HG03354 (cell line): ENCODE data around the gene IL25.
"Not testable (repeated sequence)": the region's sequence is repeated elsewhere in the genome, so short reads cannot be mapped to it uniquely, and the experiment has no call there.

ENCODE experiments used
- ATAC-seq: cut with Tn5 transposase; IDR thresholded peaks from one replicate; pipeline ENCODE4 v1.9.1; 2021; ENCODE audit warnings: mild to moderate bottlenecking; ENCODE audit not compliant: unreplicated experiment, poor library complexity, severe bottlenecking

The IL25 gene

GRCh38 chr14:23425798-23426197, 53.2 kb downstream of the IL25 start:
- ATAC-seq: not testable (repeated sequence)
